Keratinocyte (primary cell): Measurements from ENCODE around the gene MAP3K2. TPM values are rescaled to one million over a fixed set of nuclear protein-coding genes. Genes with fewer than 3 reads are reported as not detected.
A peak's percentile ranks its signal among the peaks of the same experiment; 100 is the strongest.

ENCODE experiments used
- DNase-seq: peaks from one replicate; pipeline ENCODE4 v3.0.0-alpha.2; 2011; ENCODE audit warnings: low read depth, missing footprints, low spot score
- FAIRE-seq: peaks from 2 replicates; lab custom pipeline; 2011; peaks lifted over from hg19 to GRCh38; lab: Jason Lieb, UNC
- H2AFZ ChIP-seq: 2 replicates; pipeline ENCODE4 v1.6.0; 2012; ENCODE audit warnings: low read length, control low read depth, inconsistent platforms; ENCODE audit not compliant: control insufficient read depth
- H3K27ac ChIP-seq: 2 replicates; pipeline ENCODE4 v1.5.1; 2011; ENCODE audit warnings: low read length; ENCODE audit not compliant: control insufficient read depth, insufficient read depth
- H3K27me3 ChIP-seq: 3 replicates; pipeline ENCODE4 v1.6.0; 2011; ENCODE audit warnings: low read length; ENCODE audit not compliant: control insufficient read depth, insufficient read depth; ENCODE audit errors: extremely low read depth
- H3K36me3 ChIP-seq, 2 experiments: 2 replicates in 1 of 2; 3 replicates in 1 of 2; pipeline ENCODE4 v1.5.1; 2011; ENCODE audit warnings: low read length in 2 of 2, mild to moderate bottlenecking in 1 of 2; ENCODE audit not compliant: control insufficient read depth in 2 of 2, insufficient read depth in 2 of 2; ENCODE audit errors: extremely low read depth in 1 of 2
- H3K4me1 ChIP-seq: 3 replicates; pipeline ENCODE4 v1.5.1; 2011; ENCODE audit warnings: low read length; ENCODE audit not compliant: control insufficient read depth, insufficient read depth; ENCODE audit errors: extremely low read depth
- H3K4me2 ChIP-seq: 3 replicates; pipeline ENCODE4 v1.6.0; 2011; ENCODE audit warnings: low read depth, low read length; ENCODE audit not compliant: control insufficient read depth, insufficient read depth; ENCODE audit errors: extremely low read depth
- H3K4me3 ChIP-seq, 3 experiments: fragments of 200-600 bp in 1 of 3; sonication (generic) in 1 of 3; 2 replicates in 2 of 3; 3 replicates in 1 of 3; pipeline ENCODE4 v1.5.1; 2011 to 2016; ENCODE audit warnings: low read length in 3 of 3, mild to moderate bottlenecking in 3 of 3, control low read depth in 2 of 3, inconsistent platforms in 1 of 3, low read depth in 1 of 3, mixed read lengths in 1 of 3, mixed run types in 1 of 3, moderate library complexity in 1 of 3; ENCODE audit not compliant: control insufficient read depth in 2 of 3, insufficient read depth in 2 of 3; ENCODE audit errors: extremely low read depth in 1 of 3
- H3K79me2 ChIP-seq: 2 replicates; pipeline ENCODE4 v1.6.0; 2012; ENCODE audit warnings: low read length; ENCODE audit not compliant: control insufficient read depth, insufficient read depth
- H3K9ac ChIP-seq: 3 replicates; pipeline ENCODE4 v1.6.0; 2011; ENCODE audit warnings: low read length; ENCODE audit not compliant: control insufficient read depth, insufficient read depth; ENCODE audit errors: extremely low read depth
- H3K9me1 ChIP-seq: 3 replicates; pipeline ENCODE4 v1.6.0; 2011; ENCODE audit warnings: low read length; ENCODE audit not compliant: control insufficient read depth, insufficient read depth; ENCODE audit errors: extremely low read depth
- H3K9me3 ChIP-seq: 2 replicates; pipeline ENCODE4 v1.5.1; 2012; ENCODE audit warnings: low read depth, low read length; ENCODE audit not compliant: control insufficient read depth
- H4K20me1 ChIP-seq: 3 replicates; pipeline ENCODE4 v1.6.0; 2011; ENCODE audit warnings: low read length; ENCODE audit not compliant: control insufficient read depth, insufficient read depth; ENCODE audit errors: extremely low read depth
- EZH2 ChIP-seq: IDR thresholded peaks from one replicate; pipeline ENCODE4 v1.6.1; 2012; ENCODE audit warnings: inconsistent platforms, mild to moderate bottlenecking, low read length, moderate library complexity
- dilution Hi-C: fragments of 300-500 bp; cut with MboI; formaldehyde crosslinking; loops from one replicate; pipeline ENCODE4 v1.7.0; 2020; ENCODE audit warnings: low sequenced_read_pairs; ENCODE audit not compliant: extremely low pct_ligation_motif_present
- polyA plus RNA-seq, 5 experiments: library from polyadenylated mRNA; depleted of rRNA in 3 of 5; stranded (reverse) in 3 of 5; stranded (forward) in 1 of 5; unstranded in 1 of 5; fragments of >200 nt; gene quantifications; 1 replicate in 1 of 5; 2 replicates in 3 of 5; 3 replicates in 1 of 5; pipeline versions ENCODE4 v1.2.1 to v1.2.3, GENCODE V29; 2011 to 2012; ENCODE audit warnings: missing spikeins in 2 of 5, low read depth in 1 of 5, low replicate concordance in 1 of 5
- TF ChIP-seq, protein P1 (sequence below), 3 experiments: IDR thresholded peaks in 1 of 3; conservative IDR thresholded peaks in 1 of 3; optimal IDR thresholded peaks in 1 of 3; 2 replicates in 2 of 3; 3 replicates in 1 of 3; pipeline versions ENCODE3 to v1.5.1; 2011; ENCODE audit warnings: low read length in 3 of 3, mild to moderate bottlenecking in 3 of 3, moderate library complexity in 2 of 3, control low read depth in 1 of 3, inconsistent platforms in 1 of 3; ENCODE audit not compliant: insufficient read depth in 2 of 3; ENCODE audit errors: extremely low read depth in 1 of 3

Gene MAP3K2
- polyA plus RNA-seq, 1 donor (not counting 4 experiments of a cell fraction or from before 2014, with no cell fraction given): 11.9 TPM

DNA sequence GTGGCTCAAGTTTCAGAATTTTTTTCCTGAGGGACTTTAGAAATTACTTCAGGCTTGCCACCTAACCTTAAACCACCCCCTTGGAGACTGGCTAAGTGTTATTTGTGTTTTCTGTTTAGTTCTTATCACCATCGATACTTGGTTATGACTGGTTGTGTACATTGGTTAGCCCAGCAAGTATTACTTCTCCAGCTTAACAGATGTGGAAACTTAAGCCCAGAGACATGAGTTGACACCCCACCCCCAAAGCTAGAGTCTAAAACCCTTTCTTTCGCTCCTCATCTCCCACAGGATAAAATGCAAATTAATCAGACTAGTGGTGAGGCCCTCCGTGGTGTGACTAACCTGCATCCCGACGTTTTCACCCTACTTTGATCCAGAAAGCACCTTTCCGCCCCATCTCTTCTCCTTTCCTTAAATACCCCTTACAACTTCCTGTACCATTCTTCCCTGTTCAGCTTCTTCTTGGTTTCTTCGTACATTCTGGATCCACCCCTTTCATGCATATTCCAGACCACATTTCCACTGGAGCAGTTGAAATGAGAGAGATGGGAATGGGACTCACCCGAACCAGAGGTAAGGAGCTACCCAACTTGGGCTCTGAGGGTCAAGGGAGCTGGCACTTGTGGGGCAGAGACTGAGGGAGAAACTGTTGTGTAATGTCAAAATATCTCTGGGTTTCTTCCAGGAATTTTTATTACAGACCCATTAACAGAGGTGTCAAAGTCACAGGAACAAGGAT lies 819 bp upstream of the MAP3K2 start:
- peak overlapping the region; percentile 78 for H3K9ac ChIP-seq
- peaks cover 22% of the 10 kb centered on the region for H3K4me1 ChIP-seq
- dilution Hi-C loops: no loop called here
- H3K79me2 ChIP-seq: peaks cover 25% of the 10 kb centered on the region
- peak overlapping the region; percentile 8 to 63 (median 52) for H3K4me3 ChIP-seq
- no peaks in the 10 kb centered on the region for H3K27me3 ChIP-seq
- no peaks in the 10 kb centered on the region for H3K9me3 ChIP-seq
- peaks cover 4% of the 10 kb centered on the region for H4K20me1 ChIP-seq
- FAIRE-seq: no peak
- H3K4me2 ChIP-seq: peak overlapping the region; percentile 93
- TF ChIP-seq, protein P1, sequence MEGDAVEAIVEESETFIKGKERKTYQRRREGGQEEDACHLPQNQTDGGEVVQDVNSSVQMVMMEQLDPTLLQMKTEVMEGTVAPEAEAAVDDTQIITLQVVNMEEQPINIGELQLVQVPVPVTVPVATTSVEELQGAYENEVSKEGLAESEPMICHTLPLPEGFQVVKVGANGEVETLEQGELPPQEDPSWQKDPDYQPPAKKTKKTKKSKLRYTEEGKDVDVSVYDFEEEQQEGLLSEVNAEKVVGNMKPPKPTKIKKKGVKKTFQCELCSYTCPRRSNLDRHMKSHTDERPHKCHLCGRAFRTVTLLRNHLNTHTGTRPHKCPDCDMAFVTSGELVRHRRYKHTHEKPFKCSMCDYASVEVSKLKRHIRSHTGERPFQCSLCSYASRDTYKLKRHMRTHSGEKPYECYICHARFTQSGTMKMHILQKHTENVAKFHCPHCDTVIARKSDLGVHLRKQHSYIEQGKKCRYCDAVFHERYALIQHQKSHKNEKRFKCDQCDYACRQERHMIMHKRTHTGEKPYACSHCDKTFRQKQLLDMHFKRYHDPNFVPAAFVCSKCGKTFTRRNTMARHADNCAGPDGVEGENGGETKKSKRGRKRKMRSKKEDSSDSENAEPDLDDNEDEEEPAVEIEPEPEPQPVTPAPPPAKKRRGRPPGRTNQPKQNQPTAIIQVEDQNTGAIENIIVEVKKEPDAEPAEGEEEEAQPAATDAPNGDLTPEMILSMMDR (optimal IDR thresholded peaks at IDR 0.05 in 1 of 3, IDR thresholded peaks at IDR 0.05 in 1 of 3, conservative IDR thresholded peaks at IDR 0.05 in 1 of 3; ENCODE audit: extremely low read depth in 1 of 3, insufficient read depth in 2 of 3, low read length in 3 of 3): no peak
- TF ChIP-seq EZH2: no peak
- H2AFZ ChIP-seq: peak overlapping the region; percentile 88
- DNase-seq: no peak
- H3K36me3 ChIP-seq: no peaks in the 10 kb centered on the region
- no peaks in the 10 kb centered on the region for H3K9me1 ChIP-seq
- peak overlapping the region; percentile 90 for H3K27ac ChIP-seq

- Histone ChIP-seq H4K20me1 (peaks cover 4% of the 10 kb centered on the region), H3K4me3 (peak overlapping the region; percentile 84 to 97 (median 88)), H3K9me3 (no peaks in the 10 kb centered on the region), H3K79me2 (peaks cover 39% of the 10 kb centered on the region), H3K27ac (peak overlapping the region; percentile 90), H2AFZ (peak overlapping the region; percentile 72), H3K4me1 (peaks cover 22% of the 10 kb centered on the region), H3K36me3 (no peaks in the 10 kb centered on the region), H3K4me2 (peak overlapping the region; percentile 99), H3K9me1 (no peaks in the 10 kb centered on the region), H3K9ac (peak overlapping the region; percentile 95), H3K27me3 (no peaks in the 10 kb centered on the region)
- TF ChIP-seq, protein P1 (optimal IDR thresholded peaks at IDR 0.05 in 1 of 3, IDR thresholded peaks at IDR 0.05 in 1 of 3, conservative IDR thresholded peaks at IDR 0.05 in 1 of 3; ENCODE audit: extremely low read depth in 1 of 3, insufficient read depth in 2 of 3, low read length in 3 of 3): no peak
- TF ChIP-seq EZH2: no peak
- DNase-seq: no peak
- dilution Hi-C loops: no loop called here
- FAIRE-seq: no peak
Observed at GRCh38 chr2:127386764-127387654, 766 bp downstream of the MAP3K2 start.
